Retina (tissue), 1 donor: Measurements from ENCODE around the gene GABRB2.
"Not testable (repeated sequence)": the region's sequence is repeated elsewhere in the genome, so short reads cannot be mapped to it uniquely, and the experiment has no call there.

Experiments used
- DNase-seq: peaks from one replicate; pipeline ENCODE4 v3.0.0-alpha.2; 2016

GABRB2 gene

GRCh38 chr5:161546470-161547301 is at the start of gene GABRB2:
Gene GABRB2 (minus strand): TSS chr5:161546725. CDS start chr5:161546643, 82 bp downstream.
- DNase-seq: peak; percentile 86

GRCh38 chr5:161585798-161586197 is 39.3 kb upstream of the GABRB2 start:
- no peak for DNase-seq

GRCh38 chr5:161580621-161581020 is 34.1 kb upstream of the GABRB2 start:
- DNase-seq: no peak

- no peak for DNase-seq
These were observed 26.4 kb upstream of the GABRB2 start for GRCh38 chr5:161572914-161573313.

GRCh38 chr5:161566081-161566480 is 19.6 kb upstream of the GABRB2 start:
- DNase-seq: no peak

- no peak for DNase-seq
These were observed 15.9 kb upstream of the GABRB2 start for GRCh38 chr5:161562446-161562845.

GRCh38 chr5:161549106-161549505 is 2.6 kb upstream of the GABRB2 start:
- DNase-seq: no peak

GRCh38 chr5:161548487-161549094 is 2.1 kb upstream of the GABRB2 start:
- peak; percentile 66 for DNase-seq

GRCh38 chr5:161547738-161548486 is 1.4 kb upstream of the GABRB2 start:
- peak; percentile 79 for DNase-seq

- DNase-seq: peak; percentile 65
These were observed 847 bp upstream of the GABRB2 start for GRCh38 chr5:161547406-161547737.

GRCh38 chr5:161546095-161546469 is 443 bp downstream of the GABRB2 start:
- DNase-seq: no peak

- DNase-seq: peak; percentile 22
These were observed 1.0 kb downstream of the GABRB2 start for GRCh38 chr5:161545344-161546094.

- peak; percentile 70 for DNase-seq
These were observed 2.2 kb downstream of the GABRB2 start for GRCh38 chr5:161544350-161544765.

- no peak for DNase-seq
These were observed 7.5 kb downstream of the GABRB2 start for GRCh38 chr5:161539016-161539415.

GRCh38 chr5:161535762-161536161 is 10.8 kb downstream of the GABRB2 start:
- DNase-seq: no peak

GRCh38 chr5:161530700-161531099 is 15.8 kb downstream of the GABRB2 start:
- DNase-seq: no peak

- DNase-seq: no peak
These were observed 32.6 kb downstream of the GABRB2 start for GRCh38 chr5:161513942-161514341.

GRCh38 chr5:161507591-161507990 is 38.9 kb downstream of the GABRB2 start:
- DNase-seq: no peak

GRCh38 chr5:161505160-161505559 is 41.4 kb downstream of the GABRB2 start:
- not testable (repeated sequence) for DNase-seq

- DNase-seq: no peak
These were observed 48.0 kb downstream of the GABRB2 start for GRCh38 chr5:161498531-161498930.

- DNase-seq: no peak
These were observed 62.8 kb downstream of the GABRB2 start for GRCh38 chr5:161483721-161484120.

GRCh38 chr5:161481922-161482321 is 64.6 kb downstream of the GABRB2 start:
- no peak for DNase-seq
